Measurements from ENCODE around the gene CILP. TPM values are rescaled to one million over a fixed set of nuclear protein-coding genes. Genes with fewer than 3 reads are reported as not detected.

Gene CILP
- total RNA-seq, 1 experiment from 2014 or later, result 0.04 TPM

- Histone ChIP-seq H3K18ac (ENCODE audit: insufficient read length, low read depth, low read length) (no peak overlapping the region), H2BK5ac (ENCODE audit: insufficient read length, low read length) (no peak overlapping the region), H3K79me2 (ENCODE audit: insufficient read depth, low read length) (no peaks in the 10 kb centered on the region), H3K4ac (ENCODE audit: low read depth, low read length) (no peak overlapping the region), H3K23me2 (ENCODE audit: insufficient read length, low read depth, low read length, poor library complexity, severe bottlenecking) (no peaks in the 10 kb centered on the region), H4K20me1 (ENCODE audit: control insufficient read depth, insufficient read depth, insufficient read length) (no peaks in the 10 kb centered on the region), H3K23ac (ENCODE audit: insufficient read length, low read depth, low read length) (no peak overlapping the region), H4K91ac (ENCODE audit: insufficient read length, low read depth, low read length) (no peak overlapping the region), H3K27me3 (ENCODE audit: insufficient read depth, low read length) (no peaks in the 10 kb centered on the region), H3K4me2 (ENCODE audit: insufficient read depth, insufficient read length, low read length) (no peak overlapping the region), H3K27ac (ENCODE audit: insufficient read length, low read depth, low read length) (no peak overlapping the region), H2AK5ac (ENCODE audit: insufficient read length, low read length) (no peak overlapping the region), H3T11ph (ENCODE audit: low read length) (no peak overlapping the region), H4K5ac (ENCODE audit: insufficient read length, low read depth, low read length) (no peak overlapping the region), H2AFZ (ENCODE audit: low read length) (no peak overlapping the region), H2BK20ac (ENCODE audit: low read depth, low read length, poor library complexity, severe bottlenecking) (no peak overlapping the region), H3K9me3 (ENCODE audit: control insufficient read depth, low read depth, low read length) (no peaks in the 10 kb centered on the region), H3K56ac (ENCODE audit: insufficient read length, low read depth, low read length) (no peak overlapping the region), H2BK12ac (ENCODE audit: insufficient read length, low read depth, low read length) (no peak overlapping the region), H3K79me1 (ENCODE audit: insufficient read depth, low read depth, low read length, poor library complexity, severe bottlenecking) (no peaks in the 10 kb centered on the region), H3K9ac (ENCODE audit: extremely low read depth, insufficient read length, low read length) (no peak overlapping the region), H3K4me1 (ENCODE audit: insufficient read depth, low read length) (no peaks in the 10 kb centered on the region), H4K8ac (replicated peaks; ENCODE audit: insufficient read length, low read depth, low read length) (no peak overlapping the region), H2BK120ac (ENCODE audit: low read depth, low read length, poor library complexity, severe bottlenecking) (no peak overlapping the region), H3K14ac (ENCODE audit: insufficient read depth, low read length) (no peak overlapping the region), H2BK15ac (ENCODE audit: low read depth, low read length) (no peak overlapping the region)
- Mint-ChIP-seq H3K36me3 (ENCODE audit: insufficient read depth in 1 of 3, low read depth in 3 of 3) (peaks cover 9 to 28% (median 21%) of the 10 kb centered on the region in 3 experiments; a peak in 6 of 7 replicates), H3K9me3 (no peaks in the 10 kb centered on the region), H3K4me3 (no peak overlapping the region), H3K27ac (no peak overlapping the region), H3K4me1 (no peaks in the 10 kb centered on the region), H3K27me3 (ENCODE audit: low read depth) (no peaks in the 10 kb centered on the region)
- WGBS (ENCODE audit: extremely low coverage, insufficient read length, low lambda C conversion rate), result no CpG with 5 or more reads among the region's 2 CpGs
- no peak for DNase-seq
- no peak for TF ChIP-seq CTCF (conservative IDR thresholded peaks at IDR 0.05)
Observed at GRCh38 chr15:65165875-65166274, 45.4 kb downstream of the CILP start.

All from H9 (cell line).